ENCODE measurements around the gene FERMT3. TPM values are rescaled to one million over a fixed set of nuclear protein-coding genes. Genes with fewer than 3 reads are reported as not detected.

FERMT3 gene
- total RNA-seq, 6 donors from 2014 or later = 33.2 to 119 (median 89.3) TPM

- Histone ChIP-seq H3K4me3 (no peak overlapping the region), H3K27ac (peak overlapping the region; percentile 26 to 80 (median 66)), H3K36me3 (no peaks in the 10 kb centered on the region), H3K9me3 (no peaks in the 10 kb centered on the region), H3K27me3 (no peaks in the 10 kb centered on the region), H3K4me1 (peaks cover 25 to 38% (median 32%) of the 10 kb centered on the region in 4 donors)
- no peak for DNase-seq
- 71 to 76% methylated on average over 5 of the region's 5 CpGs for WGBS, 2 donors
- TF ChIP-seq POLR2AphosphoS5 (IDR thresholded peaks at IDR 0.05) = no peak
- no peak for TF ChIP-seq CTCF (IDR thresholded peaks at IDR 0.05)
- TF ChIP-seq EP300 (IDR thresholded peaks at IDR 0.05) = no peak
- TF ChIP-seq POLR2A (IDR thresholded peaks at IDR 0.05) = no peak
- ATAC-seq (ENCODE audit: low FRiP score in 2 of 2) = no peak
These were observed 25.6 kb upstream of the FERMT3 start for GRCh38 chr11:64180891-64181290.

GRCh38 chr11:64181506-64182411 is 24.8 kb upstream of the FERMT3 start:
- TF ChIP-seq CTCF (IDR thresholded peaks at IDR 0.05) = no peak
- TF ChIP-seq POLR2A (IDR thresholded peaks at IDR 0.05) = peak in 3 of 4 donors; percentile 58 to 83 (median 62)
- peak; percentile 45 to 96 for TF ChIP-seq POLR2AphosphoS5 (IDR thresholded peaks at IDR 0.05)
- no peak for TF ChIP-seq EP300 (IDR thresholded peaks at IDR 0.05)
- peak overlapping the region; percentile 26 to 80 (median 66) for H3K27ac ChIP-seq
- peak overlapping the region in 1 of 4 donors; percentile 25 for H3K4me3 ChIP-seq
- no peaks in the 10 kb centered on the region for H3K9me3 ChIP-seq
- peak; percentile 64 to 75 for ATAC-seq (ENCODE audit: low FRiP score in 2 of 2)
- peaks cover 25 to 38% (median 32%) of the 10 kb centered on the region in 4 donors for H3K4me1 ChIP-seq
- H3K36me3 ChIP-seq = no peaks in the 10 kb centered on the region
- DNase-seq = peak; percentile 88 to 97
- no peaks in the 10 kb centered on the region for H3K27me3 ChIP-seq
- WGBS, 2 donors = 49 to 53% methylated on average over 15 to 16 of the region's 17 CpGs

GRCh38 chr11:64183890-64184289 is 22.6 kb upstream of the FERMT3 start:
- peak overlapping the region in 3 of 4 donors; percentile 8 to 99 (median 24) for H3K27ac ChIP-seq
- ATAC-seq (ENCODE audit: low FRiP score in 2 of 2) (no peak), DNase-seq (no peak)
- no peaks in the 10 kb centered on the region for H3K27me3 ChIP-seq
- no peaks in the 10 kb centered on the region for H3K9me3 ChIP-seq
- TF ChIP-seq CTCF (IDR thresholded peaks at IDR 0.05) = no peak
- no peak for TF ChIP-seq POLR2A (IDR thresholded peaks at IDR 0.05)
- TF ChIP-seq POLR2AphosphoS5 (IDR thresholded peaks at IDR 0.05) = no peak
- TF ChIP-seq EP300 (IDR thresholded peaks at IDR 0.05) = no peak
- H3K4me3 ChIP-seq = no peak overlapping the region
- H3K36me3 ChIP-seq = peaks cover 0 to 2% (median 0%) of the 10 kb centered on the region in 4 donors
- WGBS, 2 donors = 87 to 92% methylated on average over 7 of the region's 7 CpGs
- H3K4me1 ChIP-seq = peaks cover 32 to 38% (median 35%) of the 10 kb centered on the region in 4 donors

GRCh38 chr11:64185175-64185692 is 21.3 kb upstream of the FERMT3 start:
- peaks cover 38 to 49% (median 43%) of the 10 kb centered on the region in 4 donors for H3K4me1 ChIP-seq
- 1% methylated on average over 17 to 44 of the region's 52 CpGs for WGBS, 2 donors

More at GRCh38 chr11:64185175-64185692, 21.3 kb upstream of the FERMT3 start:
- peaks cover 0 to 9% (median 0%) of the 10 kb centered on the region in 4 donors for H3K36me3 ChIP-seq
- H3K9me3 ChIP-seq = no peaks in the 10 kb centered on the region
- TF ChIP-seq POLR2AphosphoS5 (IDR thresholded peaks at IDR 0.05) (peak; percentile 91 to 97), CTCF (IDR thresholded peaks at IDR 0.05) (peak; percentile 24 to 83 (median 66)), POLR2A (IDR thresholded peaks at IDR 0.05) (peak in 3 of 4 donors; percentile 97 to 99 (median 98)), EP300 (IDR thresholded peaks at IDR 0.05) (peak in 1 of 4 donors; percentile 39)
- DNase-seq = peak; percentile 92 to 95
- peak overlapping the region; percentile 88 to 99 (median 92) for H3K27ac ChIP-seq
- peak overlapping the region in 2 of 4 donors; percentile 43 to 54 for H3K4me3 ChIP-seq
- ATAC-seq (ENCODE audit: low FRiP score in 2 of 2) = peak; percentile 74 to 83
- no peaks in the 10 kb centered on the region for H3K27me3 ChIP-seq
